SK-MEL-5 (cell line): ENCODE data around the gene UNC13D. TPM values are rescaled to one million over a fixed set of nuclear protein-coding genes. Genes with fewer than 3 reads are reported as not detected.
"Not testable (repeated sequence)": the region's sequence is repeated elsewhere in the genome, so short reads cannot be mapped to it uniquely, and the experiment has no call there.

Source experiments
- DNase-seq: peaks from one replicate; pipeline ENCODE4 v3.0.0-alpha.2; 2016; ENCODE audit warnings: low read depth, low spot score
- in situ Hi-C: cut with HindIII; loops from 2 replicates; pipeline ENCODE4 v1.10.0; 2016; ENCODE audit warnings: low sequenced_read_pairs, high pct_unique_total_duplicates, low pct_unique_long_range_greater_than_20kb
- polyA plus RNA-seq, 2 experiments: library from polyadenylated mRNA; depleted of rRNA; stranded (reverse); fragments of >200 nt; gene quantifications; 2 replicates each; pipeline ENCODE4 v1.2.3, GENCODE V29; 2015
- total RNA-seq: library from RNA; depleted of rRNA; stranded (reverse); fragments of >200 nt; shearing (Covaris generic); gene quantifications from 2 replicates; pipeline ENCODE4 v1.2.3, GENCODE V29; 2014; rRNA removed

UNC13D gene
- 1.3 and 1.8 TPM in 2 replicates for total RNA-seq
- polyA plus RNA-seq (2015; cell fraction: cytosol; rRNA removed) = 1.5 and 2.7 TPM in 2 replicates
- polyA plus RNA-seq (2015; cell fraction: nucleus; rRNA removed) = 2.4 and 10.2 TPM in 2 replicates

DNA sequence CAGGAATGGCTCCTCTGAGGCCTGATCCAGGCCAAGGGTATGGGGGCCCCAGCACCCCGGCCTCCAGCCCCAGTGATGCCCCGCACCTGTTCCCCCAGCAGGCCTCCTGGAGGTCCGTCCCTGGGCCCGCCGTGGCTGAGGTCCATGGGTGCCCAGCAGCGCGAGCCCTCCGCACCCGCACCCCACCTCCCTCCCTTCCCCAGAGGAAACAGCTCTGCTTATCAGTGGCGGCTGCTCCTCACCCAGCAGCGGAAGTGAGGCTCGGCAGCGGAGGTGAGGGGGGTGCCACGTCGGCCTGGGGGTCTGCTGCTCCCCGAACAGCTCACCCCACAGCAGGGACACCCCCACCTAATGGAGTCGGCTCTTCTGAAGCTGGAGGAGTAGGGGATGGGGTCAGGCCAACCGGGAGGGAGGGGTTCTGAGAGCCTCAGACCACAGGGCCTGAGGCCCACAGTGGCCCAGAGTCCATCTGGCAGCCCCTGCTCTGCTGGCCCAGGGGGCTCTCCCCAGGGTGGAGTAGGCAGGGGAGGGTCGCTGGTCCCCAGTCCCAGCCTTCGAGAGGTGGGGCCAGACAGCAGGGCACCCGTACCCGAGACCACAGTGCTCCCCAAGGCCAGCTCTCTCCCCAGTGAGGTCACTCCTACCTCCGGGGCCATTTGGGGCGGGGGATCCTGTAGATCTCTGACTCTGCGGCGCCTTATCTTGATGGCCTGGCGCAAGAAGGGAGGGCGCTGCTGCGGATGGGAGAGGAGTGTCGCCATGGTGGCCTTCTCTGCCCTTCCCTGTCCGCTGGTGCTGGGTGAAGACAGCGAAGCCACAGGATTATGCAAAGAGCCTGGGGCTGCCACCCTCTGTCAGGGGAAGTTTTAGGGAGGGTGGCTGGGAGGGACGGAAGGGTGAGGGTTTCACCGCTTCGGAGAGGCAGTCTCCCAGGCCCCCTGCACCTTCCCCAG, at the start of gene UNC13D:
UNC13D (minus strand) TSS at position 828 of the 953 bp plus-strand sequence; CDS start at position 761, 67 bp downstream.
- in situ Hi-C loops = no loop called here

DNA sequence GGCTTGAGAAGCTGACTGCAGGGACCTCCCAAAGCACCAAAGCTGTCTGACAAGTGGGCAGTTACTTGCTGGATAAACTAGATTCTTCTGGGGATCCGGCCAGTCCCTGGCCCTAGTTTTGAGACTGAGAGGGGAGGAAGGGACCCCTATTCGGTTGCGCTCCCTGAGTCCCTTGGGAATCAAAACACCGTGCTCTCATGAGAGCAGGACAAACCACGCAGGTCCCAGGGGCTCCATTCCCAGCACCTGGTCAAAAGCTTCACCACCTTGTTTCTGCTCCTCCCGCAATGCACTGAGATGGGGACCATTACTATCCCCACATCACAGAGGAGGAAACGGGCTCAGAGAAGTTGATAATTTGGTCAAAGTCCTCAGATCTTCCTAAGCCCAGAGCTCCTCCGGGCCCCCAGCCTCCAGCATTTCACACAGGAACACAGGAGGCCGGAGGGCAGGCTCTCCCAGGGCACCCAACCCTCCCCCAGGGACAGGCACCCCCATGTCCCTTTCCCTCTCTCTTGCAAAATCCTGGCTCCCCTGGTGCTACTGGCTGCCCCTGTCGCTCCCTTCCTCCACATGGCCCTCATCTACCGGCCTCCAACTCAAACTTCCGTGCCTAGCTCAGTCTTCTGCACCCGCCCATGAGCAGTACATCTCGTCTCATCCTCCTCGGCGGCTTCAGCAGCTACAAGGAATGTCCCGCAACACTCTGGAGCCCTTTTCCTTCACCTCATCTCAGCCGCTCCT, 49.3 kb upstream of the UNC13D start:
- no peak for DNase-seq
- in situ Hi-C loops = no loop called here

More for the DNA sequence above, at the start of gene UNC13D:
- DNase-seq = no peak

DNA sequence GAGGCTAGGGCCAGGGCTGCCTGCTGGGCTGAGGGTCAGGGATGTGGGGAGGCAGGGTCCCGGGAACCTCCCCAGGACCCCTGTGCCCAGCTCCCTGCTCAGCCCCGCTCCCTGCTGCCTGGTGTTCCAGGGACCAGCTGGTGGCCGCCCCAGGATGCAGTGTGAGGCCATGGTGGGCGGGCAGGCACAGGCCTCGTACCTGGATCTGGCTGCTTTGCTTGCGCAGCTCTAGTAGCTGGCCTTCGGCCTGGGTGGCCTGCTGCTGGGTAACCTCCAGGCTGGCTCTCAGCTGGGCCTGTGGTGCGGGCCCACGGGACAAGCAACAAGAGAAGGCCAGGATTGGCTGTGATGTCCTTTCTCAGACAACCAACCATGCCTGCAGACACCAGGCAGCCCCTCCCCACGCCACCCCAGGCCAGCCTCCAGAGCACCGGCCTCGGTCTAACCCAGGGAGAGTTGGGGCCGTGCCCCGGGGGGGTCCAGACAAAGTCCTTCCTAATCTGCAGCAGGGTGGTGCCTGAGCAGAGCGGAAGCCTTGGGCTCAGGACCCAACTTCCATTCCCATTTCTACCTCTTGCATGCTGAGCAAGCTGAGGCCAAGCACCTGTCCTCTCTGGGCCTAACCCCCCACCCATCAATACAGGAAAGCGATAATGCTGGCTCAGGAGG, 48.5 kb upstream of the UNC13D start:
- in situ Hi-C loops = no loop called here

DNA sequence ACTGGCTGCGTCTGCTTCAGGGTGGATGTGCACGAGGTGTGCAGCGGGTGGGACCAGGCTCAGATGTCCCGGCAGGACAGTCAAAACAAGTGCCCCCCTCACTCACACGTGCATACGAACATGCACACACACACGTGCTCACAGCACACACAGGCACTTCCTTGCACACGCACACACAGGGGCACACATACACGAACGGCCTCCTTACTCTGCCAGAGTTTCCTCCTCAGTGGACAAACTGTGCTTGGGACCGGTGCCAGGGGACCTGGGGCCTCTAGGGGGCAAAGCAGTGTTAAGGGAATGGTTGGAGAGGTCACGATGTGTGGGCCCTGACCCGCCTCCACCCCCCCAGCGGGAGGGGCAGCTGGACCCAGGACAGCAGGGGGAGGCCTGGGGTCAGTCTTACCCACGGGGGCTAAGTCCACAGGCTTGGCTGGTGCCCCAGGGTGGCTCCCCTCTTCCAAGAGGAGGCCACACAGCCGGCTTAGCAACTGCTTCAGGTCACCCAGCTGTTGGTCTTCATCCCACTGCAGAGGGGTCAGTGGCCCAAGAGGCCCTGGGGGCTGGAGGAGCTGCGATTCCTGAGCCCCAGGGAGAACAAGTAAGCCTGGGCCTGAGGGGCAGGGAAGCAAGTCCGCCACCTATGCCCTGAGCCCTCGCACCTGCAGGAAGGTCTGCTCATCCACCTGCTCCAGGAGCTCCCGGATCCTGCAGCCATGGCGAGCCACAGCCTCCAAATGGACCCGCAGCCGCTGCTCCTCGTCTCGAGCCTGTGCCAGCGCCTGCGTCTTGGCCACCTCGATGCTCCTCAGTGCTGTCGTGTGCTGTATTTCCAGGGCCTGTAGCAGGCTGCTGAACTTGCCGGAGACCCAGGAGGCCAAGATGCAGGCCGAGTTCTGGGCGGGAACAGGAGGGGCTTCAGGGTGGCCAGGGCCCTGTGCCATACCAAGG, 47.7 kb upstream of the UNC13D start:
- no peak for DNase-seq
- in situ Hi-C loops = no loop called here

More for the DNA sequence above, 48.5 kb upstream of the UNC13D start:
- DNase-seq = no peak

DNA sequence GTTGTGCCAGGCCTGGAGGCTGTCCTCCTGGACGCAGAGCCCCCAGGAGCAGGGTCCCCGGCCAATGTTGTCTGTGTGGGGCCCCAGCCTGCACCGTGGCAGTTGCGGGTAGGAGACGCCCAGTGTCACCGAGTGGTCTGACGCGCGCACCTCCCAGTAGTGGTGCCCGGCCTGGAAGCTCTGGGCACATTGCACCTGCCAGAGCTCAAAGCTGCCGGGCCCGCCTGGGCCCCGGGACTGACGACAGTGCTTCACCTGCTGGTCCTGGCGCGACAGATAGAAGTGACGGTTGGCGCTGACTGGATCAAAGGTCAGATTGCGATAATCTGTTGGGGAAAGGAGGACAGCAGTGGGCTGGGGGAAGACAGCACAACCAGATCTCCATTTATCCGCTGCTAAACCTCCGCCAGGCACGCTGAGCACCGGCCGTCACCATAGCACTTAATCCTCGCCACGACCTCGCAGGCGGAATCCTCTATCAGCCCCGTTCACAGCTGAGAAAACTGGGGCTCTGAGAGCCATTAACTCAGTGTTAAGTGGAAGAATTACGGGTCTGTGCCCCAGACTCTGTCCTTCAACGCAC, 46.9 kb upstream of the UNC13D start:
- in situ Hi-C loops = no loop called here
- DNase-seq = no peak

DNA sequence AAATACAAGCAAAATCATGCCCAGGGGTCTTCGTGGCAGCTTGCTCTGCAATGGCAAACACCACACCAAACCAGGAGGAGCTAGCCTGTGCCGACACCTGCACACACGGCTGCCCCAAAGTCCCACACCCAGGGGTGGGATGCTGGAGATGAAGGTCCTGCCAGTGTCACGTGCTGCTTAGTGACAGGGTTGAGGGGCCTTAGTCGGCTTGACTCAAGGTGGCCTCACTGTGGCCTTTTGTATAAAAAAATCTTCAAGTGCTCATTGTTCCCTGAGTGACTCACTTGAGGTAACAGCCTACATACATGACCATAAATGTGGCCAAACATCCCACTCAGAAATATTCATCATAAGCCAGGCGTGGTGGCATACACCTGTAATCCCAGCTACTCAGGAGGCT, 45.2 kb upstream of the UNC13D start:
- in situ Hi-C loops = no loop called here
- DNase-seq = no peak

DNA sequence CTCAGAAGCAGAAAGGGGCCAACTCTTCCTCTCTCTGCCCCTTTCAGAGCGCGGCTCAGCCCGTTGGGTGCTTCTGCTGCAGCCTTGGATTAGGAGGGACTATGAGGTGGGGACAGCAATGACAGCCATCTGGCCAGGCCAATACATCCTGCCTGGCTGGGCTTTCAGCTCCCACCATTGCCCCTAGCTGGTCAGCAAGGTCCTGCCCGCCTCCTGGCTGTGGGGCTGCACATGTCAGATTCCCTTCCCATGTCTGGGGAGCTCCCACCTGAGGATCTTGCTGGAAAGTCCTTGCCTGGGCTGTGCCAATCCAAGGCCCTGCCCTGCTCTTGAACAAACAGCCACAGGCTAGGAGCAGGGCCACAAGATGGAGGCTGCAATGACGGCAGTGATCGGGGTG, 44.3 kb upstream of the UNC13D start:
- in situ Hi-C loops = no loop called here
- DNase-seq = no peak

DNA sequence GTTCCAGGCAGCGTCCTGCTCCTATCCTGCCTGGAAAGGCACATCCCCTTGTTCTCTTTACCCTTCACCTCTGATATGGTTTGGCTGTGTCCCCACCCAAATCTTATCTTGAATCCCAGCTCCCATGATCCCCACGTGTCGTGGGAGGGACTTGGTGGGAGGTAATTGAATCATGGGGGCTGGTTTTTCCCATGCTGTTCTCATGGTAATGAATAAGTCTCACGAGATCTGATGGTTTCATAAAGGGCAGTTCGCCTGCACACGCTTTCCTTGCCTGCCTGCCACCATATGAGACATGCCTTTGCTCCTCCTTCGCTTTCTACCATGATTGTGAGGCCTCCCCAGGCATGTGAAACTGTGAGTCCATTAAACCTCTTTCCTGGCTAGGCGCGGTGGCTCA, 41.7 kb upstream of the UNC13D start:
- in situ Hi-C loops = not testable (repeated sequence)
- DNase-seq = peak; percentile 47

DNA sequence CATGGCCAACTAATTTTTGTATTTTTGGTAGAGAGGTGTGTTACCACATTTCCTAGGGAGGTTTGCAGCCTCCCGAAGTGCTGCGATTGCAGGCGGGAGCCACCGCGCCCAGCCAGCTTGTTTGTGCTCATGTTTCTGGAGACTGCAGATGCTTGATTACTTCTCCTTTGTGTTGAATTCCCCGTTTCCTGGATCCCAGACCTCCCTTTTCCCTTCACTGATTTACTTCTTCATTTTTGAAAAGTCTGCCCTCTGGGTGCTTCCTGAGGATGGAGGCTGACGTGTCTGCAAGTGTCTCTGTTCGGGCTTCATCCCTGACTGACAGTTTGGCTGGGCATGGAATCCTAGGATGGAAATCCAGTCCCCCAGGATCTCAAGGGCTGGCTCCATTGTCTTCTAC, 41.2 kb upstream of the UNC13D start:
- in situ Hi-C loops = no loop called here

DNA sequence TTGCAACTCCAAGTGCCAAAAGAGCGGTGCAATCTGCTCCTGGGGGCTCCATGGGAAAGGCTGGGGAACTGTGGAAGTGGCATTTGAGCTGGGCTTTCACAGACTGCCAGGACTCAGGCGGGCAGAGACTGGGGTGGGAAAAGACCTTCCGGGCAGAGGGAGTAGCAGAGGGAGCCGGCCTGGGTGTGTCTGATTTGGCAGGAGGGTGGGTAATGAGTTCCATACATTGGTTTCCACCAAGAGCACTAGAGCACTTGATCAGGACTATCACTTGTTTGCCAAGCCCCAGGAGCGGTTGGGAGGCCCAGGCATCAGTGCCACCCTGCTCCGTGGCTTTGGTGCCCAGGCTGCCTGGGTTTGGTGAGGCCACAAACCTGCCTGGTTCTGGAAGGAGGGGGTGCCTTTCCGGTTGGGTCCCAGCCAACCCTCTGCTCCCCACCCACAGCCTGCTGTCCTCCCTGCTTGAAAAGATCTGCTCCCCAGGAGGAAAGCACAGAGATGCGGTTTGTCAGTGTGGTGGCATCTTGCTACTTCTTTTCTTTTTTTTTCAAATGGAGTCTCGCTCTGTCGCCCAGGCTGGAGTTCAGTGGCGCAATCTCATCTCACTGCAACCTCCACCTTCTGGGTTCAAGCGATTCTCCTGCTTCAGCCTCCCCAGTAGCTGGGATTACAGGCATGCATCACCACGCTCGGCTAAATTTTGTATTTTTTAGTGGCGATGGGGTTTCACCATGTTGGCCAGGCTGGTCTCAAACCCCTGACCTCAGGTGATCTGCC, 37.7 kb upstream of the UNC13D start:
- in situ Hi-C loops = no loop called here
- no peak for DNase-seq

More for the DNA sequence above, 41.2 kb upstream of the UNC13D start:
- DNase-seq = no peak

DNA sequence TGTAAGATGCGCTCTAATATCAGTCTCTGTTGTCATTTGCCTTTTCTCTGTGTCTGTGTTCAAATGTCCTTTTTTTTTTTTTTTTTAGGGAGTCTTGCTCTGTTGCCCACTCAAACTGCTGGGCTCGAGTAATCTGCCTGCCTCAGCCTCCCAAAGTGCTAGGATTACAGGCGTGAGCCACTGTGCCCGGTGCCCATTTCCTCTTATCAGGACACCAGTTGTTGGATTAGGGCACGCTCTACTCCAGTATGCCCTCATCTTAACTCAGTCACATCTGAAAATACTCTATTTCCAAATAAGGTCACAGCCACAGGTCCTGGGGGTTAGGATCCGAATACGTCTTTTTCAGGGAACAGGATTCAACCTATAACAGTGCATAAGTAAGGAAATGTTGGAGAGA, 36.1 kb upstream of the UNC13D start:
- in situ Hi-C loops = no loop called here
- no peak for DNase-seq

DNA sequence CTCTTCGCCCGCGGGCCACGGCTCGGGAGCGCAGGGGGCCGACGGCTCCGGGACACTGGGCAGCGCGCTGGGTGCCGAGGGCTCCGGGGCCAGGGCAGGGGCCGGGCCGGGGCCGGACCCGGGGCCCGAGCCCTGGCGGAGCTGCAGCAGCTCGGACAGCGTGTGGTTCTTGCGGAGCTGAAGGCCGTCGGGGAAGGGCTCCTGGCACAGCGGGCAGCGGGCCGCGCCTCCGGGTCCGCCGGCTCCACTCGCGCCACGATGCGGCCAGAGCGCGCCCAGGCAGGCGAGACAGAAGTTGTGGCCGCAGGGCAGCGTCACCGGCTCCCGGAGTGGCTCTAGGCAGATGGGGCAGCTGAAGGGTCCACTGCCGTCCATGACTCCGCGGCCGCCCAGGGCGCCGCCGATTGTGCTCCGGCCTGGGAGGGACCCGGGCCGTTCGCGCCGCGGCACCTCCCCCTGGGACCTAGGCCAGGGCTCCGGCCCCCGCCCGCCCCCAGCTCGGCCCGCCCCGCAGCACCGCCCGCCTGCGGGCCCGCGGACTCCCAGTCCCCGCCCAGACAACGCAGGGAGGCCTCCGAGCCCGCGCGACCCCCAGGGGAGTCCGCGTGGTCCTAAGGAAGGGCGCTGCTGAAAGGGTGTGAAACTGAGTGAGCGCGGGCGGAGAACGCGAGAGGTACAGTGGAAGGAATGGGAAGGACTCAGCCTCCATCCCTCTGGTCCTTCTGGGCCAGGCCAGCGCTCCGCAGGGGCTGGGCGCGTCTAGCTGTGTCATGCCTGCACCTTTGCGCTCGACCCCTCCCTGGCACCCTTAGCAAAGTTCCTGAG, 34.2 kb upstream of the UNC13D start, which contains the start of gene TRIM47:
TRIM47 (minus strand) TSS at position 408 of the 825 bp plus-strand sequence; CDS start at position 375, 33 bp downstream.
- in situ Hi-C loops = no loop called here
- no peak for DNase-seq

DNA sequence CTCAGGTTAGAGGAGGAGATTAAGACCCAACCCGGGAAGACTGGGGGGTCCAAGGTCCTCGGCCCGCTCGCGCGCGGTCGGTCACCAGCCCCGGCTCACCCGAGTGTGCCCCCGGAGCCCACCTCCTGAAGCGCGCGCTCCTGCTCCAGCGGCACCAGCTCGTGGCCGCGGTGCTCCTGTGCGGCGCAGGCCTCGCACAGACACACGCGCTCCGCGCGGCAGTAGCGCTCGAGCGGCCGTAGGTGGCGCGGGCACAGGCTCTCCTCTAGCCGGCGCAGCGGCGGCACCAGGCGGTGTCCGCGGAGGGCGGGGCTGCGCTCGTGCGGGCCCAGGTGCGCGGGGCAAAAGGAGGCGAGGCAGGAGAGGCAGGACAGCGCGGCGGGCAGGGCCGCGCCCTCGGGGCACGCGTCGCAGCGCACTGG, 33.6 kb upstream of the UNC13D start:
- in situ Hi-C loops = no loop called here
- peak; percentile 53 for DNase-seq

DNA sequence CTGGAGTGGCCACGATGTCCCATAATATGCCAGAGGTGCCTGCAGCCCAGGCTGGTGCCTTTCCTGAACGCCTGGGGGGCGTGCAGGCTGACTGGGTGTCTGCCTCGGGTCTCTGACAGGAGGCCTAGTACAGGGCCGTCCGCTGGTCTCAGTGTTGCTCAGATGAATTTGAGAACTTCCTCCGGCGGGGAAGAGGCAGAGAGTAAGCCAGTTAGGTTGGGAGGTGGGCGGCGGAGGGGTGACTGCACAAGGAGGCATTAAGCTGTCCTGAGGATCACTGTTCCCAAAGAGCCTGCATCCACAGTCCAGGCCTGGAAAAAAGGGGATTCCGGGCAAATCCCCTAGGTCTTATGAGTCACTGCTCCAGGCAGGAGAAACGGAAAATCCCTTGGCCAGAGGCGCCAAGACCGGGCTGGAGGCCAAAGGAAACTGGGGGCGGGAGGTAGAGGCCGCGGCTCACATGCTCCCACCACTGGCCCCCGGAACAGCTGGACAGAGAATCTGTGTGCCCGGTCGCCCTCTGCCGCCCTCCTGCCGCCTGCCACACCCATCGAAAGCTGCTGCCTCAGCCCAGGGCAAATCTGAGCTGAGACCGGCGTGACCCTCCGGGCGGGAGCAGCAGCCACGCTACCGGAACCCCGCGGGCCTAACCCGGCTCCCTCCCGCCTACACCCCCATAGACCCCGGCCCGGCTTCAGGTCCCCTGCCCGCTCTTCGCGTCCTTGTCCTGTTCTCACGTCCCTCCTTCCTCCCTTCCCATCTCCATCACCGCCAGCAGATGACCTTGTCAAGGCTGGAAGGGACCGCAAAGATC, 32.9 kb upstream of the UNC13D start:
- peak; percentile 85 for DNase-seq
- in situ Hi-C loops = no loop called here
